Activated T-cell treated with anti-CD3 and anti-CD28 coated beads for 1 hour (primary cell): ENCODE data around the gene LNPK.
"Not testable (repeated sequence)": the region's sequence is repeated elsewhere in the genome, so short reads cannot be mapped to it uniquely, and the experiment has no call there.

ENCODE experiments used
- DNase-seq: peaks from one replicate; pipeline ENCODE4 v3.0.0-alpha.2; 2020; ENCODE audit warnings: low read depth

Gene LNPK

DNA sequence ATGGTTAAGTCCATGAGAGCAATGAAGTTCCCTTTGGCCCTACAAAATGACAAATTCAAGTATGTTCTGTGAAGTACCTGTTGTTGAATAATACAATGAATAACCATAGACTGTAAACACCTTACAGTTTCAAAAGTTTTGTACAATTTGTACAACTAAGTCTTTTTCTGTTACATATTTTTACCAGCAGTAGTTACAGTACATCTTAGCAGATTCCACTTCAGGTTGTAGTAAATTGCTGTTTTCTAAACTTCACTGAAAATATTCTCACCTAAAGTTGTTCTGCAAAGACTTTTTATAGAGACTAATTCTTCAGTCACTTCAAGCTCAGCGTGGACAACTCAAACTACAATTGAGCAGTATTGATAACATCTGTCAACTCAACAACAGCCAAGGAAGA, 28.7 kb downstream of the LNPK start:
- DNase-seq = no peak

DNA sequence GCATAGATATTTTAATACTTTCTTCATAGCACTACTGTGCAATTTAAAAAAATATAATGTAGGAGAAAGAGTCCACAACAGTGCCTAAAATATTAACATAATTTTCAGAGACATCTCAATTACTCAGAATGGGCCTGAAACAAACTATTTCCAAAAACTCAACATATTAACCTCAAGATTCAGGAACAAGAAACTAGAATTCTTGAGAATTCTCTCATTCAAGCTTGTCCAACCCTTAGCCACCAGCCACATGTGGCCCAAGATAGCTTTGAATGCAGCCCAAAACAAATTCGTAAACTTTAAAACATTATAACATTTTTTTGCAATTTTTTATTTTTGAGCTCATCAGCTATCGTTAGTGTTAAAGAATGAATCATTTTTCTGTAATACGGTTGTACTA, 35.2 kb downstream of the LNPK start:
- no peak for DNase-seq

- DNase-seq = no peak
Observed at GRCh38 chr2:175965773-175966172, 36.3 kb downstream of the LNPK start.

DNA sequence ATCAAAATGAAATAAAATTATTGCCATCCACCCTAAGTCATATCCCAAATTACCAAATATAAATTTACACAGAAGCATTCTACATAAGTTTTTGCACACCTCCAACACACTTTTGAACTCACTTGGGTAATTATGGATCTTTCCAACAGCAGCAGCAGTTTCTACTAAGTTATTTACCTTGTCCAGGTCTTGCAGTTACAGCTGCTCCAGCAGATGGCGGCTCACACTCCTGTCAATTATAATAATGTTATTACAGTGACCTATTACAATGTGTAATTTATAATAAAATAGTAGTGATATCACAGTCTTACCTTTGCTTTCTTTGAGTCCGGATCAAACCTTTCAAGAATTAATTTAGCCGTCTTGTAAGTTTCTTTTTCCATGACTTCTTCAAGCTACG, 37.9 kb downstream of the LNPK start:
- no peak for DNase-seq

GRCh38 chr2:175963171-175963570, 38.9 kb downstream of the LNPK start:
- not testable (repeated sequence) for DNase-seq

DNA sequence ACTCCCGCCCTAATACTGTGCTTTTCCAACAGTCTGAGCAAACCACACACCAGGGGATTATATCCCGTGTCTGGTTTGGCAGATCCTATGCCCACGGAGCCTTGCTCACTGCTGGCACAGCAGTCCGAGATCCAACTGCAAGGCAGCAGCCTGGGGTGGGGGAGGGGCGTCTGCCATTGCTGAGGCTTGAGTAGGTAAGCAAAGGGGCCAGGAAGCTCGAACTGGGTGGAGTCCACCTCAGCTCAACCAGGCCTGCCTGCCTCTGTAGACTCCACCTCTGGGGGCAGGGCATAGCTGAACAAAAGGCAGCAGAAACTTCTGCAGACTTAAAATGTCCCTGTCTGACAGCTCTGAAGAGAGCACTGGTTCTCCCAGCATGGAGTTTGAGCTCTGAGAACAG, 44.2 kb downstream of the LNPK start:
- DNase-seq = no peak

- DNase-seq = no peak
Observed at GRCh38 chr2:175955136-175955535, 46.9 kb downstream of the LNPK start.

DNA sequence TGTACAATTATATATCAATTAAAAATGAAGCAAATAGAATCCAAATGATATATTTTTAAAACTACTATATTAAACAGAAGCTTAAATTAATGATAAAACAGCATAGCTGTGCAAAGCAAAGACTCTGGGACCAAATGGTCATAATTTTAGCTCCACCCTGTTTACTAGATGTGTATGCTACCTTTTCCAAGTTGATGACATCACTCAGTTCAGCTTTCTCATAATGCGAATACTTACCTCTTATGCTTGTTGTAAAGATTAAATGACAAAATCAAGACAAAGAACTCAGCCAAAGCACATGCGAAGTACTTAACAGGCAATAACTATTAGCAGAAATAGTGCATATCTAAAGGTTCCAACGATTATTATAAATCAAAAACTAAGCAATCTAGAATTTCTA, 51.6 kb downstream of the LNPK start:
- DNase-seq = no peak

GRCh38 chr2:175948191-175948590, 53.9 kb downstream of the LNPK start:
- no peak for DNase-seq

- no peak for DNase-seq
Observed at GRCh38 chr2:175947073-175947472, 55.0 kb downstream of the LNPK start.

DNA sequence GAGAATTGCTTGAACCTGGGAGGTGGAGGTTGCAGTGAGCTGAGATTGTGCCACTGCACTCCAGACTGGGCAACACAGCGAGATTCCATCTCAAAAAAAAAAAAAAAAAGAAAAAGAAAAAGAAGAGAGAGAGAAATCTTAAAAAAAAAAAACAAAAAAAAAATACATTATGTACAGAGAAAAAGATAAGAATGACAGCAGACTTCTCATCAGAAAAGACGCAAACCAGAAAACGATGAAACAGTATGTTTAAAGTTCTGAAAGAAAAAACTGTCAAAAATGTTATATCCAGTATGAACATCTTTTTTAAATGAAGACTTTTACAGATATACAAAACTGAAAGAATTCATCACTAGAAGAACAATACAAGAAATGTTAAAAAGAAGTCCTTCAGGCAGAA, 60.4 kb downstream of the LNPK start:
- DNase-seq = no peak

GRCh38 chr2:175937216-175937615, 64.9 kb downstream of the LNPK start:
- DNase-seq = no peak

DNA sequence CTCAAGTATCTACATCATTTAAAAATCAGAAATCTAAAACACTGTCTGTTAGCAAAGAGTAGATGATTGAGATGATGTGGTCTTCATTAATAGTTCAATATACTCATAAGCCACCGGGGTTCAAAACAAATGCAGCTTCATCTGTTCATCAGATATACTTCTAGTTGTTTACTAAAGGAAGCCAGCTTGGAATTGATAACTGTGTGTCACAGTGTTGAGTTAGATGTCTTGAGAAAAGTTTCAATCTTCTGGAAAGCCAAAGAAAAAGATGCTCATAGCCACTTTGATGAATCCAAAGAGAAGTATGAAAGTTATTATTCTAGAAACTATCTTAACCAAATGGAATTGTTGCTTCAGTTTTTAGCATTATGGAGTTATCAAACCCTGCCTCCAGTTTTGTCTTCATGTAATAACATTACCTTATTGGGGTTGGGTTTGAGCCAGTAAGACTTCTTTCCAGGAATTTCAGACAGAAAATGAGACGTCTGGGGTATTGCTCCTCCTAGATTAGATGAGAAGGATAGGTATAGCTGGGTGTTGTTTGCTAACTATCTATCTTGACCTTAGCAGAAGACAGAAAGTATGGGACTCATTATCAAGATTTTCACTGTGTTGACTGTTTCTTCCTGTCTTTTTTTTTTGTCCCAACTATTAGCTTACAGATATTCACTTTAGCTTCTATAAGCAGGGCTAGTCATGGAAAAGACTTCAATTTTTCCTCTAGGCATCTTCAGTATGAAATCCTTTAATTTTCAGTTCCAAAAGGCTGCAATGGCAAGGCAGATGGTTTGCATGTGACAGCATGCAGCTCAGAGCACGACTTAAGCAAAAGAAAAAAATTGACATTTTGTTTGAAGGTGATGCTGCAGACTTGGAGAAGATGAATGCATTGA, 66.5 kb downstream of the LNPK start:
- no peak for DNase-seq

DNA sequence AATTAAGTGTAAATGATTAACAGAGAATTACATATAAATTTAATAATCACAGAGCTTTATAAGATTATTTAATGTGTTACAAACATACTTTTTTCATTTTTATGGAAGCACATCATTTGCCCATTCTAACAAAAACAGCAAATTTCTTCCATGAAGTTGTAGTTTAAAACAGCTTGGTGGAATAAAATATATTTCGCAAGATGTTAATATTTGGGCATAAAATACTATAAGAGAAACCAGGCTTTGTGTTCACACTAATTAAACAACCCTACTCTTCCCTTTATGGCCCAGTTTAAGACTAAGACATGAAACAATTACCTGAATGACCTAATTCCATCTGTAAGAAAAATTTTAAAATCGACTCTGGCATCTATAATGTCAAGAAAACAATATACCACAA, 69.4 kb downstream of the LNPK start:
- DNase-seq = no peak

GRCh38 chr2:175931805-175932204, 70.3 kb downstream of the LNPK start:
- DNase-seq = no peak

DNA sequence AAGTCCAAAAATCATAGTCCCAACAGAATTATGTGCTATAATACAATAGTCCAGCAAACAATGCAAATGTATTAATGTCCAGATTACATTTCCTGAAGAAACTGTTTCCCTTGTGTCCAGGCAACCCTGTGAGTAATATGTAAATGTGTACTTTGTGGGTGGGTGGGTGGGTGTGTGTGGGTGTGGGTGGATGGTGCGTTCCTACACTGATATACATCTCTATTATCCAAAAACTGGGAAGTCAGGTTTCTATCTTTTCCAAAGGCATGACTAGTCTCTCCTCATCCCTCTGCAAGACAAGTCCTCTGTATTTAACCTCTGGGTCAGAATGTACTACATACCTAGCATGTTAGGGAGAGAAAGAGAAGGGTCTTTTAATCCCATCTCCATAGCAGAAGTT, 71.6 kb downstream of the LNPK start:
- no peak for DNase-seq

- DNase-seq = no peak
Observed at GRCh38 chr2:175929850-175930249, 72.2 kb downstream of the LNPK start.

DNA sequence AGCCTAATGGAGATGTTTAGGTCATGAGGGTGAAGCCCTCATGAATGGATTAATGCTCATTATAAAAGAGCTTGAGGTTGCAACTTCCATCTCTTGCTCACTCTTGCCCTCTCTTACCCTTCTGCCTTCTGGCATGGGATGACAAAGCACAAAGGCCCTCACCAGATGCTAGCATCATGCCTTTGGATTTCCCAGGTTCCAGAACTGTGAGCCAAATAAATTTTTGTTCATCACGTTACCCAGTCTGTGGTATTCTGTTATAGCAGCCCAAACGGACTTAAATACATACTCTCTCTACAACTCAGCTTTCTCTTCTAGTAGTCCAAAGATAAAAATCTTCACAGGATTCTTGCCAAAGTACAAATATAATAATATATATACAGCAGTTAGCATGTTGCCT, 75.8 kb downstream of the LNPK start:
- DNase-seq = no peak

- no peak for DNase-seq
Observed at GRCh38 chr2:175922160-175922559, 79.9 kb downstream of the LNPK start.

DNA sequence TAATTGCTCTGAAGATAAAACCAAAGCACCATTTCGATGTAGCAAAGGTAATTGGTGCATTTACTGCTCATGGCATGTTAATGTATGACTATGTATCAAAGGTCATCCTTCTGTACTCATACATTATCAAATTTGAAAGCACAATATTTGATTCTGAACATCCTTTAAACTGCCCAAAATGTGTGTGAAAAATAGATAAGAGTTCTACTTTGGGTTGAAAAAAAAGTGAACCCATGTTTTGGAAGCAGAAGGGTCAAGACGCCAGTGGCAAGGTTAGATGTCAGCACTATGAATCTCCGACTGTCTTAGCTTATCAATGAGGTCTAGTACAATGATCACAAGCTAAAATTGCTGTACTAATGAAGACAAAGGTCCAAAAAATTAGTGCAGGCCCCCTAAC, 83.1 kb downstream of the LNPK start:
- no peak for DNase-seq

- DNase-seq = no peak
Observed at GRCh38 chr2:175914846-175915245, 87.2 kb downstream of the LNPK start.

DNA sequence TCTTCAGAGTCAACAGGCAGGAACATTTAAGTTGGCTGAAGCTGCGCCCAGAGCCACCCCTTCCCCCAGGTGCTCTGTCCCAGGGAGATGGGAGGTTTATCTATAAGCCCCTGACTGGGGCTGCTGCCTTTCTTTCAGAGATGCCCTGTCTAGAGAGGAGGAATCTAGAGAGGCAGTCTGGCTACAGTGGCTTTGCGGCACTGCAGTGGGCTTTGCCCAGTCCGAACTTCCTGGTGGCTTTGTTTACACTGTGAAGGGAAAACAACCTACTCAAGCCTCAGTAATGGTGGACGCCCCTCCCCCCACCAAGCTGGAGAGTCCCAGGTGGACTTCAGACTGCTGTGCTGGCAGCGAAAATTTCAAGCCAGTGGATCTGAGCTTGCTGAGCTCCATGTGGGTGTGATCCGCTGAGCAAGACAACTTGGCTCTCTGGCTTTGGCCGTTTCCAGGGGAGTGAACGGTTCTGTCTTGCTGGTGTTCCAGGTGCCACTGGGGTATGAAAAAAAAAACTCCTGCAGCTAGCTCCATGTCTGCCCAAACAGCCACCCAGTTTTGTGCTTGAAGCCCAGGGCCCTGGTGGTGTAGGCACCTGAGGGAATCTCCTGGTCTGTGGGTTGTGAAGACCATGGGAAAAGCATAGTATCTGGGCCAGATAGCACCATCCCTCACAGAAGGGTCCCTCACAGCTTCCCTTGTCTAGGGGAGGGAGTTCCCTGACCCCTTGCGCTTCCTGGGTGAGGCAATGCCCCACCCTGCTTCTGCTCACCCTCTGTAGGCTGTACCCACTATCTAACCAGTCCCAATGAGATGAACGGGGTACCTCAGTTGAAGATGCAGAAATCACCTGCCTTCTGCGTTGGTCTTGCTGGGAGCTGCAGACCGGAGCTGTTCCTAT, 88.0 kb downstream of the LNPK start:
- DNase-seq = not testable (repeated sequence)

- not testable (repeated sequence) for DNase-seq
Observed at GRCh38 chr2:175913267-175913666, 88.8 kb downstream of the LNPK start.
